ENCODE measurements around the gene OSBP2.

The OSBP2 gene

DNA sequence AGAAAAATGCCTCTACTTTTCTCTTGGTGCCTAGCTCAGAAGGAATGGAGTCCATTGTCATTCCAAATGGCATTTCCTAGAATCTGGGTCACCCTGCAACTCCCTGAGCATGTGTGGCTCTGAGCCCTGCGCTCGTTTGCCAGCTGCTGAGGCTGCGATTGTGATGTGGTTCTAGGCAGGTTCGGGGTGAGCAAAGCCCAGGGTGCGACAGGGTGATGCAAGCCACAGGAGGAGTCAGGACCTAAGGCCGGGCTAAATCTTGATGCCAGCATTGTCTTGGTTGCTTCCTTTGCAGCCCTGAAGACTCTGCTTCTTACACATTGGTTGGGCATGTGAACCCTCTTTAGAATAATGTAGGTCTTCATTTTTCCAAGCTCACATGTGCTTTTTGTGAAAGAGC lies 142.9 kb downstream of the OSBP2 start:
- in situ Hi-C loops (cut with HindIII; ENCODE audit: low sequenced_read_pairs): no loop called here

- in situ Hi-C loops (cut with HindIII; ENCODE audit: low sequenced_read_pairs): no loop called here
These were observed 143.4 kb downstream of the OSBP2 start for GRCh38 chr22:30838111-30838510.

DNA sequence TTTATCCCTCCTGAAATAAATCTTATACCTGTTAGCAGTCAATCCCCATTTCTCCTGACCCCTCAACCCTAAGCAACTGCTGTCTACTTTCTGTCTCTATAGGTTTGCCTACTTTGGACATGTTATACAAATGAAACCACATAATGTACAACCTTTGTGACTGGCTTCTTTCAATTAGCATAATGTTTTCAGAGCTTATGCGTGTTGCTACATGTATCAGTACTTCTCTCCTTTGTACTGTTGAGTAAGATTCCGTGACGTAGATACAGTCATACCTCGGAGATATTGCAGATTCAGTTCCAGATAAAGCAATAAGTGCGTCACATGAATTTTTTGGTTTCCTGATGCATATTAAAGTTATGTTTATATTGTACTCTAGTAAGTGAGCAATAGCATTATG lies 146.6 kb downstream of the OSBP2 start:
- in situ Hi-C loops (cut with HindIII; ENCODE audit: low sequenced_read_pairs): no loop called here

DNA sequence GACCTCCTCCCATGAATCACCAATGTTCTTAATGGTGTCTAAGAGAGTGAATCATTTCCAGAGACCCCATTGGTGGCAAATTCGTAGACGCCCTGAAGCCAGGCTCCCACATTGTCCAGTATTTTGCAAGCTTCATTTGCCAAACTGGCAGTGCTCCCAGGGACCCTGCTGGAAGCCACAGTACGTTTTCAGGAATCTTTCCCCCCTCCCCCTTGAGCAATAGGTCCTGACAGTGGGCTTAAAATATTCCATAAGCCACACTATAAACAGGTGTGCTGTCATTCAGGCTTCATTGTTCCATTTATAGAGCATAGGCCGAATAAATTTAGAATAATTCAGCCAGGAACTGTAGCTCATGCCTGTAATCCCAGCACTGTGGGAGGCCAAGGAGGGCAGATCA lies 148.6 kb downstream of the OSBP2 start:
- in situ Hi-C loops (cut with HindIII; ENCODE audit: low sequenced_read_pairs): no loop called here

GRCh38 chr22:30847583-30847982 lies 152.9 kb downstream of the OSBP2 start:
- in situ Hi-C loops (cut with HindIII; ENCODE audit: low sequenced_read_pairs): no loop called here

DNA sequence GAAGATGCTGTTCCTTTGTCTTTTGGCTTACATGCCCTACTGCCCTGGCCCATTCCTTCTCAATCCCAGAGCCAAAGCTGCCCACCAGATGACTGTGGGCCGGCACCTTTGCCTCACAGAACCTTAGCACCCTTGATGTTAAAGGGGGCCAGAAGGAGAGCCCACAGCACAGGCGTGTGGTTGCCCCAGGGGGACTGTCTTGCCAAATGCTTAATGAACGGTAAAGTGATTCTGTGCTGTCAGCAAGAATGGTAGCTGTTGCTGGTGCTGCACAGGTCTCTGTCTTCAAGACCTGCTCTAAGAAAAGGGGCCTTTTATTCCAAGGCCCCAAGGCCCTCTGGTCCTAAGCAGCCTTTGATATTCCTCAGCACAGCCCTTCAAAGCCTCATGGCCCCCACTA lies 160.6 kb downstream of the OSBP2 start:
- in situ Hi-C loops (cut with HindIII; ENCODE audit: low sequenced_read_pairs): no loop called here

GRCh38 chr22:30855677-30856518 lies 161.2 kb downstream of the OSBP2 start:
- in situ Hi-C loops (cut with HindIII; ENCODE audit: low sequenced_read_pairs): no loop called here

DNA sequence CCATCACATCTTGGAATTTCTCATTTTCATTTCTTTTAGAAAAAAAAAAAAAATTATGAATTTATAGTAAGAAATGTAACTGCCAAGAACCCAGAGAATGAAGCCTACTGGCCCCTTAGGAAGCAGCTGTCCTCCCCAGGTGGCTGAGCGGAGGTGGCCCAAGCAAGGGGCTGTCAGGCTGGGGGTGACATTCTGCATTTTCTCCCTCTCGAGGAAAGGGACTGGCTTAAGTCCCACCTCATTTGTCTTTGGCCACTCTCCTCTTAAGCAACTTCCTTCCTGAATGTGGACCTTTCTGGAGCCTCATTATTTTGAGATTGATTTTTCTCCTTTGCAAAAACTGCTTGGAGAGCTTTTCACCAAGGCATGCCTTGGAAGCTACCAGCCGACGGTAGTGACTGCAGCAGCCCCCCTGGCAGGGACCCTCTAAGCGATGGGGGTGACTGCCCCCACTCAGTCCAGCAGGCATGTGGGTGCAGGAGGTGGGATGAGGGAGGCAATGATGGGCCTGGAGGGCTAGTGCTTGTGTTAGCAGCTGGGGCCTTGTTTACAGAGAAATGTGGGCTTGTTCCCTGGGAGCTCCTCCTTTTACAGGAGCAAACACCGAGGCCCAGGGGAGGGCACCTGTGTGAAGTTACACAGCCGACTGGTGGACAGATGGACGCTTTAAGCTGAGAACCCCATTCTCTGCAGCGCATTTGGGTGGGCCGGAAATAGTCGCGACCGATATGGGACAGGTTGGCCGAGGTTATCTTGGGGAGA lies 162.2 kb downstream of the OSBP2 start:
- in situ Hi-C loops (cut with HindIII; ENCODE audit: low sequenced_read_pairs): no loop called here

DNA sequence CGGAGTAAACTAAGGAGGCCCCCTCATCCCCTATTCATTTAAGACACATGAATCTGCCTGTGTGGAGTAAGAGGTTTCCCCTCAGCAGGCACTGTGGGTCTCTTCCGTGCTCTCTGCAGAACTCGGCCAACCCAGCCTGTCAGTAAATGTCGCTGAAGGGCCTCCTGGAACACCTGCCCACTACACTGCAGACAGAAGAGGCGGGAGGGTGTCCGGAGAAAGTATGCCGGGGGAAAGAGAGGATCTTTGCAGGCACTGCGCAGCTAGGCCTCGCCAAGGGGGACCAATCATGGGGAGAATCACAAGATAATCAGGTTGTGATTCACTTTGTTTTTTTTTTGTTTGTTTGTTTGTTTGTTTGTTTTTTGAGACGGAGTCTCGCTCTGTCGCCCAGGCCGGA lies 163.1 kb downstream of the OSBP2 start:
- in situ Hi-C loops (cut with HindIII; ENCODE audit: low sequenced_read_pairs): no loop called here

DNA sequence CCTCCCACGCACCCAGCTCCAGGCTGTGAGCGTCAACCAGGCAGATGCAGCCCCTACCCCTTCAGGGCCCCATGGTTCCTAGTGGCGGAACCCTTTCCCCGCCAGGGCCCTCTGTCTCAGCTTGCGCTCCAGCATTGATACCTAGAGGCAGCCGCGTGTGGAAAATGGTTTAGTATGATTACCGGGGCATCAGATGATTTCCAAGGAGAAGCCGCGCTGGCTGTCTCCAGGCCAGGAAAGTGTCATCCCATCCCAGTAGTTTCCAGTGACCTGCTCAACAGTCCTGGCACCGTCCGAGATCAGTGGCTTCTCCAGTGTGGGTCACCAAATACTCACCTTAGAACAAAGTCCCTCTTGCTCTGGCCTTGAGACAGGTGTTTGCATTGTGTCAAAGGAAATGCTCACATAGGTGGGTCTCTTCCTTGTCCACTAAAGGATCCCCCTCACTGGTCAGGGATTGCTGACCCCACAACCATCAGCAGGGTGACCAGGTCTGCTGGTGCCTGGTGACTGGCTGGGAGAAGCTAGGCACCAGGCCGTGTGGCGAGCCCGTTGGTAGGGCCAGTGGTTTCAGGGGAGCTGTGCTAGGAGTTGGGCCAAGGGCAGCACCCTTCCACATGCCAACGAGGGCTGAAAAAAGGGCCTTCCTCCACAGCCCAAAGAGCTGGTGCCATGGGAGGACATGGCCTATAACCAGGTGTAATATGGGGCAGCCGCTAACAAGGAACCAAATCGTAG lies 164.5 kb downstream of the OSBP2 start:
- in situ Hi-C loops (cut with HindIII; ENCODE audit: low sequenced_read_pairs): no loop called here

DNA sequence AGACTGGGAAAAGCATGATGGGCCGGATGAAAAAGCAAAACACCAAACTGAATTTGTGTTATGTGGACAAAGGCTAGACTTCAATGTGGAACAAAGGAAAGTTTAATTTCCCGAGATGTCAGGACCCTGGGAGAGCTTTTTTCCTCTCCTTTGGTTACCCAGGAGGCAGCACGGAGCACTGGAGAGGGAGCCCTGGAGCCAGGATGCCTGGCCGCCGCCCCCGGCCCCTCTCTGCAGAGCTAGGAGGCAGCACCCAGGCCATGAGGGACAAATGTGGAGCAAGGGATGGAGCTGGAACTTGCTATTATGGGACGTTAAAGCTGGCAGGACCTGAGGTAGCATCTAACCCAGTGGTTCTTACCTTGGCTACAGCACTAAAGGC lies 165.0 kb downstream of the OSBP2 start:
- in situ Hi-C loops (cut with HindIII; ENCODE audit: low sequenced_read_pairs): no loop called here

DNA sequence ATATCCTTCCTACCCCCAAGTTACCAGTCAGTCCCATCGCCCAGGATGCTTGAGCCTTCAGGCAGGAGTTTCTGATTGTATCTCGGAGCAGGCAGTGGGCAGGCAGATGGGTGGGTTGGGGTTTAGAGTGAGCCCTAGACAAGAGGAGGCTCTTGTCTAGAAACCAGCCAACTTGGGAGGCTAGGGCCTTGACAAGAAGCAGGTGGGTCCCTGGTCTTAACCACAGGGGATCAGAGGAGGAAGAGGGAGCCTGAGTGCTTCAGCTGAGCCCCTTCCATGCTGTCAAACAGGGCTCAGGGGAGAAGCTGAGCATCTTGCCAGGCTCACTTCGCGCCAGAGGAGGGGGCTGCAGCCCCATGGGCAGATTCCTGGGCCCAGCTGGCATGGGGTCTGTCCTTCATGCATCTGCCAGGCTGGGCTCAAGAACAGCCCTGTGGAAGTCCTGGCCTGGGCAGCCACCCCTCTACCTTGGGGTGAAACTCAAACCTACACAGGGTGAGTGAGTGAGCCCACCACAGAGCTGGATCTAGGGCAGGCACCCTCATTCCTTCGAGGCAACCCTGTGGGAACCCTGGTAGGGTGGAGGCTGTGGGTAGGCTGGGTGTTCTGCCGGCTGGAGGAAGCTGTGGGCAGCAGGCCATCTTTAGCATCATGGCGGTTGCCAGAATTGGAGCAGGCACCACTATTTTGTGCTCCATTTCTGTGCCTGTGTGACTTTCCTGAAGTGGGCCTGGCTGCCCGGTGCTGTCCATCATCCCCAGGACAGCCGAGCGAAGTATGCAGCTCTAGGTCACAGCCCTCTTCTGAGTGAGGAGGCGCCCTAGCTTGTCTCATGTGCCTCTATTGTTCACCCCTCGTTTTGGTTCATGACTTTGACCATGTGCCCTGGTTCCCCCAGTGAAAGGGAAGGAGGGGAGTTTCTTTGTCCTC lies 165.8 kb downstream of the OSBP2 start:
- in situ Hi-C loops (cut with HindIII; ENCODE audit: low sequenced_read_pairs): no loop called here

DNA sequence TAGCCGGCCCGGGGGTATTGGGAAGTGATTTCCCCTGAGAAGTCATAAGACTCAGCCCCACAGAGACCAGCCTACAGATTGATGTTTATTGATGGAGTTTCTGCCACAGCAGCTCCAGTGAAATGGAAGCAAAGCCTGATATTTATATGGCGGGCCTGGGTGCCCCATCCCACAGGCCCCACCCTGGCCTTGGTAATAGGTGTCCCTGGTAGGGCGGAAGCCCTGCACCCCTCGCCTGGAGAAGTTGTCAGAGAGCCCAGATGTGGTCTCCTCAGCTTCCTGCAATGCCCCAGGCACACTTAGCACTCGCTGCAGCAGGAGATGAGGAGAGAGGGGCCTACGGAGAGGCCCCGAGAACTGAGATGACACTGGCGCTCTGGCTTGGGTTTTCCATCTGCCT lies 166.5 kb downstream of the OSBP2 start:
- in situ Hi-C loops (cut with HindIII; ENCODE audit: low sequenced_read_pairs): no loop called here

GRCh38 chr22:30861688-30862552 lies 167.2 kb downstream of the OSBP2 start:
- in situ Hi-C loops (cut with HindIII; ENCODE audit: low sequenced_read_pairs): no loop called here

DNA sequence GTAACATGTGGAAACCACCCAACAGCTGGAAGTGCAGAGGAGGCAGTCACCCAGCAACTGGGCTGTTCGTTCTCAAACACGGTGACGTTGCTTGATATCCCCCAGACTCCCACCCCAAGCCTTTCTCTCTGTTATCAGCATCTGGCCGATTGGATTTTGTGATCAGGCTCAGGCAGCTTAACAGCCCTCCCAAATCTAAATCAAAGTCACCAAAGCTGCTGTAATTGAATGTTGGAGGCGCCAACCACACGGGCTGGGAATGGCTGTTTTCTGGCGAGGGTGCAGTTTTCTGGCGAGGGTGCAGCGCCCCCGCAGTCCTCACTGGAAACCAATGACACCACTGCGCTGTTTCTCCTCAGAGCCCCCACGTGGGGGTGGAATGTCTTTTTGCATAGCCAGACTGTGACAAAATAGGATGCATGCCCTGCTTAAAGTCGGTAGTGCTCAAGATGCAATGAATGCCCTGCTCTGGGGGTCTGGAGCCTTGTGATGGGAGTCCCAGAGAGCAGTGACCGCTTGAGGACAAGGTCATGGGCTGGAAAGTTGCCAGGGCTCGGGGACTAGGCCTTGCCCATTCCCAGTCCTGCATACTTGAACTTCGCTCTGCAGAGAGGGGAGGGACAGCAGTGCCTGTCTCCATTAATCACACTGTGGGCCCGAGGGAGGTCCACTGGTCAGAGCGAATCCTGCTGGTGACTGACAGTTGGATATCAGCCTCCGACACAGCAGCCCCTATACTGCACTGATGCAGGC lies 168.6 kb downstream of the OSBP2 start:
- in situ Hi-C loops (cut with HindIII; ENCODE audit: low sequenced_read_pairs): no loop called here

DNA sequence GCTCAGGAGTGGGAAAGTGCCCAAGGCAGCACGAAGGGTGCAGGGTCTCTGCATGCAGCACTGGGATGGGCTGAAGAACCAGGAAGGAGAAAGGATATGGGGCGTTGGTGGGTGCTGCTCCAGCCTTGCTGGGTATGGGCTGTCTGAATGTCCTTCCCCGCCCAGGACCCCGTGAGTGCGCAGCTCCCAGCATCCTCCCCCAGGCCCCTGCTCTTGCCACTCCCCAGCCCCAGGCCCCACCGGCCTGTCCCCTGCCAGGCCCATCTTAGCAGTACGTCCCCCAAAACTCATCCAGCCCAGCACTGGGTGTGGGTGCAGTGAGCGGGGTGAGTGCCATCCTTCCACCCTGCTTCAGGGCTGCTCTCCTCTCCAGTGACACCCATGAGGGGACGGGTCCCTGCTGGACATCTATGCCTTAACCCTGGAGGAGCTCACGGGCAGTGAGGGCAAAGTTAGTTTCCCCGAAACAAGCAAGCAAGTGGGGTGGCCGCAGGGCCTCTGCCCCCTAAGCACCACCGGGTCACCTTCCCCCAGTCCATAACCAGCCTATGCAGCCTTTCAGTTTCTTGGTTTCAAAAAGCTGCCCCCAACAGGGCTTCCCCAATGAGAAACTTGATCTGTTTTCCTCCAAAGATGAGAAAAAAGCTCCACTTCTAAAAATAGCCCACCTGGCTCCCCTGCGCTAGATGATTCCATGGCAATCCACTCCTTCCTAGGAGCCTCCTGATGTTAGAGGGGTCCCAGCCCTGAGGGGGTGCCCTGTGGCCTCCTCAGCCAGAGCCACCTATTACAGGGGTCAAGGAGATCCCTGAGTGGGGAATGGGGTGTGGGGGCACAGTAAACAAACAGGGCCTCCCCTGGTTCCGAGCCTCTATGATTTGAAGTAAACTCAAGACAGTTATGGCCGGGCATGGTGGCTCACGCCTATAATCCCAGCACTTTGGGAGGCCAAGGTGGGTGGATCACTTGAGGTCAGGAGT lies 170.1 kb downstream of the OSBP2 start:
- in situ Hi-C loops (cut with HindIII; ENCODE audit: low sequenced_read_pairs): no loop called here

DNA sequence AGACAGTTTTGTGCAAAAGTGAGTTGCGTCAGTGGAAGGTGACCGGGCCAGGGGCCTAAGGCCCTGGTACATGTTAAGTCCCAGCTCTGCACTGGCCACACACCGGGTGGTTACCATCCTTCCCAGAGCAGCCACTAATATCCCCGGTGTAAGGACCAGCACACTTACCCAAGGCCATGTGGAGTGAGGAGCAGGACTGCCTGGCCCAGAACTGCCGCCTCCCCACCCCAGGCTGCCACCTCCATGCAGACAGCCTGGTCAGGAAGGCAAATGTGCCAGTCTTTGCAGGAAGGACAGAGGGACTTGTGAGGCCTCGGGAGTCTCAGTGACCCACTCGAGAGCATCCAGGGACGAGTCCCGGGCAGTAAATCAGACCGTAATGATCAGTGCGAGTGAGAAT lies 171.0 kb downstream of the OSBP2 start:
- in situ Hi-C loops (cut with HindIII; ENCODE audit: low sequenced_read_pairs): no loop called here

GRCh38 chr22:30866216-30866615 lies 171.5 kb downstream of the OSBP2 start:
- in situ Hi-C loops (cut with HindIII; ENCODE audit: low sequenced_read_pairs): no loop called here
